A673 (cell line): ENCODE measurements around the gene MBLAC1. TPM values are rescaled to one million over a fixed set of nuclear protein-coding genes. Genes with fewer than 3 reads are reported as not detected.

ENCODE experiments used
- BruUV-seq: library from RNA; stranded (reverse); fragments of 400-500 nt; replicated peaks from 2 replicates; lab custom pipeline; 2021; lab: Mats Ljungman, UMichigan
- CTCF ChIA-PET: fragments of 300-600 bp; sonication (Branson Sonifier 250); formaldehyde crosslinking; loops from one replicate; lab custom pipeline; 2022; ENCODE audit warnings: antibody characterized with exemption; lab: Charles Lee
- POLR2A ChIA-PET: fragments of 300-600 bp; sonication (Branson Sonifier 250); formaldehyde crosslinking; loops from one replicate; lab custom pipeline; 2022; ENCODE audit warnings: antibody characterized with exemption; ENCODE audit not compliant: low non-redundant PET; lab: Charles Lee
- DNase-seq: peaks from one replicate; pipeline ENCODE4 v3.0.0-alpha.2; 2015; ENCODE audit warnings: low spot score
- H3K27ac ChIP-seq: fragments of 200-600 bp; sonication (generic); 2 replicates; pipeline ENCODE4 v1.5.1; 2016; ENCODE audit warnings: mixed run types, low read depth, mild to moderate bottlenecking, mixed read lengths, antibody characterized with exemption, low read length; ENCODE audit not compliant: poor library complexity, severe bottlenecking
- H3K27me3 ChIP-seq: fragments of 200-600 bp; sonication (generic); replicated peaks from 2 replicates; pipeline ENCODE4 v1.6.1; 2017; ENCODE audit warnings: mixed run types, low read depth, mild to moderate bottlenecking, mixed read lengths, antibody characterized with exemption, low read length; ENCODE audit not compliant: insufficient read depth, poor library complexity
- H3K36me3 ChIP-seq: fragments of 200-600 bp; sonication (generic); 2 replicates; pipeline ENCODE4 v1.6.1; 2016; ENCODE audit warnings: mixed run types, mild to moderate bottlenecking, mixed read lengths, antibody characterized with exemption, low read length; ENCODE audit not compliant: insufficient read depth, poor library complexity, severe bottlenecking
- H3K4me1 ChIP-seq: fragments of 200-600 bp; sonication (generic); 2 replicates; pipeline ENCODE4 v1.6.1; 2017; ENCODE audit warnings: mixed run types, mild to moderate bottlenecking, mixed read lengths, antibody characterized with exemption, low read length; ENCODE audit not compliant: insufficient read depth, poor library complexity, severe bottlenecking
- H3K4me3 ChIP-seq: fragments of 200-600 bp; sonication (generic); 2 replicates; pipeline ENCODE4 v1.5.1; 2016; ENCODE audit warnings: low read depth, mixed run types, mild to moderate bottlenecking, mixed read lengths, low read length; ENCODE audit not compliant: poor library complexity, severe bottlenecking
- H3K9me3 ChIP-seq: fragments of 200-600 bp; sonication (generic); 2 replicates; pipeline ENCODE4 v1.6.1; 2016; ENCODE audit warnings: mixed run types, low read depth, mild to moderate bottlenecking, mixed read lengths, antibody characterized with exemption, low read length; ENCODE audit not compliant: poor library complexity, severe bottlenecking
- EZH2 ChIP-seq: fragments of 200-600 bp; sonication (generic); IDR thresholded peaks from 2 replicates; pipeline ENCODE4 v1.6.1; 2017; ENCODE audit warnings: borderline replicate concordance, low read depth, mild to moderate bottlenecking, mixed read lengths, antibody characterized with exemption, low read length; ENCODE audit not compliant: poor library complexity, severe bottlenecking
- intact Hi-C: fragments of 100-400 bp; cut with micrococcal nuclease; formaldehyde crosslinking; loops from one replicate; pipeline ENCODE4 v1.10.0; 2022; ENCODE audit not compliant: unreplicated experiment
- total RNA-seq: library from RNA; stranded (reverse); gene quantifications from 2 replicates; pipeline ENCODE4 v1.2.3, GENCODE V29; 2021
- TF ChIP-seq, protein P1 (sequence below): fragments of 300-800, 200-600 bp; sonication (generic); conservative IDR thresholded peaks from 2 replicates; pipeline ENCODE4 v1.5.1; 2017; ENCODE audit warnings: low read depth, mild to moderate bottlenecking, antibody characterized with exemption, low read length, moderate library complexity, mixed read lengths

Gene MBLAC1
- total RNA-seq, 1 experiment from 2014 or later: 3.1 TPM

- POLR2A ChIA-PET: no interaction called here
- Histone ChIP-seq H3K4me1 (peaks cover 10% of the 10 kb centered on the region), H3K27me3 (no peaks in the 10 kb centered on the region), H3K36me3 (no peaks in the 10 kb centered on the region), H3K9me3 (no peaks in the 10 kb centered on the region), H3K27ac (no peak overlapping the region), H3K4me3 (peak overlapping the region; percentile 25)
- no peak for TF ChIP-seq EZH2
- TF ChIP-seq, protein P1, sequence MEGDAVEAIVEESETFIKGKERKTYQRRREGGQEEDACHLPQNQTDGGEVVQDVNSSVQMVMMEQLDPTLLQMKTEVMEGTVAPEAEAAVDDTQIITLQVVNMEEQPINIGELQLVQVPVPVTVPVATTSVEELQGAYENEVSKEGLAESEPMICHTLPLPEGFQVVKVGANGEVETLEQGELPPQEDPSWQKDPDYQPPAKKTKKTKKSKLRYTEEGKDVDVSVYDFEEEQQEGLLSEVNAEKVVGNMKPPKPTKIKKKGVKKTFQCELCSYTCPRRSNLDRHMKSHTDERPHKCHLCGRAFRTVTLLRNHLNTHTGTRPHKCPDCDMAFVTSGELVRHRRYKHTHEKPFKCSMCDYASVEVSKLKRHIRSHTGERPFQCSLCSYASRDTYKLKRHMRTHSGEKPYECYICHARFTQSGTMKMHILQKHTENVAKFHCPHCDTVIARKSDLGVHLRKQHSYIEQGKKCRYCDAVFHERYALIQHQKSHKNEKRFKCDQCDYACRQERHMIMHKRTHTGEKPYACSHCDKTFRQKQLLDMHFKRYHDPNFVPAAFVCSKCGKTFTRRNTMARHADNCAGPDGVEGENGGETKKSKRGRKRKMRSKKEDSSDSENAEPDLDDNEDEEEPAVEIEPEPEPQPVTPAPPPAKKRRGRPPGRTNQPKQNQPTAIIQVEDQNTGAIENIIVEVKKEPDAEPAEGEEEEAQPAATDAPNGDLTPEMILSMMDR: peak; percentile 88
- BruUV-seq: no TSS peak
- CTCF ChIA-PET: no interaction called here
- intact Hi-C loops: loop anchor here (5.0 kb wide), 3 partner anchors 139 to 276 kb away; partner anchors contain the start of gene AZGP1
- peak; percentile 77 for DNase-seq
Measured at GRCh38 chr7:100130608-100131453, 4.1 kb downstream of the MBLAC1 start.

DNA sequence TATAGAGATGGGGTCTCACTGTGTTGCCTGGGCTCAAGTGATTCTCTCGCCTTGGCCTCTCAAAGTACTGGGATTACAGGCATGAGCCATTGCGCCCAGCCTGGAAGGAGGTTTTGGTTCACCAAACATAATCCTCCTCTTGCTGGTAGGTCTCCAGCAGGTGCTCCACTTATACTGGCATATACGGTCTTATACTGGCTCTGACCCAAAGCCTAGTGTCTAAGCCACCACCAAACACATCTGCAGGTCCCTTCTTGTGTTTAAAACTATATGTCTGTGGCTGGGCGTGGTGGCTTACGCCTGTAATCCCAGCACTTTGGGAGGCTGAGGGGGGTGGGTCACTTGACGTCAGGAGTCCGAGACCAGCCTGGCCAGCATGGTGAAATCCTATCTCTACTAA is 5.4 kb downstream of the MBLAC1 start:
- no TSS peak for BruUV-seq
- H3K4me1 ChIP-seq: peaks cover 5% of the 10 kb centered on the region
- H3K36me3 ChIP-seq: no peaks in the 10 kb centered on the region
- no peak for DNase-seq
- ChIA-PET POLR2A (no interaction called here), CTCF (interaction anchor here (0.6 to 1.2 kb wide), 4 partner anchors 23 to 276 kb away, joined by 3 to 9 read pairs (median 4); partner anchors contain the start of gene TRAPPC14)
- intact Hi-C loops: loop anchor here (2.0 to 5.0 kb wide), 4 partner anchors 85 to 275 kb away; partner anchors contain the start of gene AZGP1
- TF ChIP-seq, protein P1: no peak
- no peak for TF ChIP-seq EZH2
- H3K4me3 ChIP-seq: no peak overlapping the region
- H3K27me3 ChIP-seq: no peaks in the 10 kb centered on the region
- no peak overlapping the region for H3K27ac ChIP-seq
- H3K9me3 ChIP-seq: no peaks in the 10 kb centered on the region

DNA sequence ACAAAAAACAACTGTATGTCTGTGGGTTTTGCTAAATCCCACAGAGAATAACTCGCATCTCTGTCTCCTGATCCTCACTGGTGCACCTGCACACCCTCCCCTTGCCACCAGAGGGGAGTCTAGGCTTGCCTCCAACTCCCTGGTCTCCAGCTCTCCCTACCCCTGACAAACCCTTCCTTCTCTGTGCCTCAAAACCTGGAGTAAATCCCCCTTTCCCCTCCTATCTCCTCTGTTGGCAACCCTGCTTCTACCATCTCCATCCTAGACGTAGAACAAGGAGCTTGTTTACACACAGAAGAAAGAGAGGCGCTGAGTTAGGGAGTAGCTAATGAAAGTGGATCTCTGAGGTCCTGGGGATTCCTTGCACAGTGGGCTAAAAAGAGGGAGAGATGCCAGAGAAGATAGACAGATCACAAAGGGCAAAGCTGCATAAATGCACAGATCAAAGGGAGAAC is 6.0 kb downstream of the MBLAC1 start:
- Histone ChIP-seq H3K36me3 (no peaks in the 10 kb centered on the region), H3K27ac (no peak overlapping the region), H3K4me1 (peaks cover 5% of the 10 kb centered on the region), H3K4me3 (no peak overlapping the region), H3K9me3 (no peaks in the 10 kb centered on the region), H3K27me3 (no peaks in the 10 kb centered on the region)
- peak; percentile 81 for DNase-seq
- no peak for TF ChIP-seq EZH2
- TF ChIP-seq, protein P1: peak; percentile 91
- ChIA-PET CTCF (interaction anchor here (0.5 to 1.2 kb wide), 6 partner anchors 22 to 275 kb away, joined by 3 to 9 read pairs (median 4); partner anchors contain the start of gene TRAPPC14), POLR2A (interaction anchor here (0.7 kb wide), 1 partner anchor 123 kb away, joined by 4 read pairs; no protein-coding TSS in a partner anchor)
- BruUV-seq: no TSS peak
- intact Hi-C loops: loop anchor here (2.0 to 5.0 kb wide), 4 partner anchors 84 to 275 kb away; partner anchors contain the start of gene AZGP1
